H9 (cell line): ENCODE results near the gene SRCAP. TPM values are rescaled to one million over a fixed set of nuclear protein-coding genes. Genes with fewer than 3 reads are reported as not detected.

Experiments used
- DNase-seq: peaks from one replicate; pipeline ENCODE4 v3.0.0-alpha.2; 2017
- H2AFZ ChIP-seq: one replicate; pipeline ENCODE4 v1.6.1; 2013; ENCODE audit warnings: mild to moderate bottlenecking, low read length, control low read depth, moderate library complexity
- H2AK5ac ChIP-seq: 2 replicates; pipeline ENCODE4 v1.6.1; 2013; ENCODE audit warnings: low read length, control low read depth, mixed read lengths; ENCODE audit not compliant: insufficient read length
- H2BK120ac ChIP-seq: one replicate; pipeline ENCODE4 v1.6.1; 2013; ENCODE audit warnings: low read depth, mild to moderate bottlenecking, low read length, control low read depth, inconsistent platforms; ENCODE audit not compliant: poor library complexity, severe bottlenecking
- H2BK12ac ChIP-seq: 2 replicates; pipeline ENCODE4 v1.6.1; 2013; ENCODE audit warnings: low read length, control low read depth, mixed read lengths, low read depth; ENCODE audit not compliant: insufficient read length
- H2BK15ac ChIP-seq: 2 replicates; pipeline ENCODE4 v1.6.1; 2013; ENCODE audit warnings: low read depth, low read length, control low read depth
- H2BK20ac ChIP-seq: one replicate; pipeline ENCODE4 v1.6.1; 2013; ENCODE audit warnings: low read depth, mild to moderate bottlenecking, low read length, control low read depth, inconsistent platforms; ENCODE audit not compliant: poor library complexity, severe bottlenecking
- H2BK5ac ChIP-seq: 2 replicates; pipeline ENCODE4 v1.6.1; 2013; ENCODE audit warnings: low read length, control low read depth, mixed read lengths; ENCODE audit not compliant: insufficient read length
- H3K14ac ChIP-seq: 2 replicates; pipeline ENCODE4 v1.6.1; 2013; ENCODE audit warnings: low read length, control low read depth; ENCODE audit not compliant: insufficient read depth
- H3K18ac ChIP-seq: 2 replicates; pipeline ENCODE4 v1.6.1; 2013; ENCODE audit warnings: low read depth, mild to moderate bottlenecking, mixed read lengths, low read length, control low read depth; ENCODE audit not compliant: insufficient read length
- H3K23ac ChIP-seq: 2 replicates; pipeline ENCODE4 v1.6.1; 2013; ENCODE audit warnings: low read length, control low read depth, mixed read lengths, low read depth; ENCODE audit not compliant: insufficient read length
- H3K23me2 ChIP-seq: 2 replicates; pipeline ENCODE4 v1.6.1; 2013; ENCODE audit warnings: low read depth, mild to moderate bottlenecking, mixed read lengths, low read length, control low read depth; ENCODE audit not compliant: insufficient read length, poor library complexity, severe bottlenecking
- H3K27ac ChIP-seq: 2 replicates; pipeline ENCODE4 v1.5.1; 2013; ENCODE audit warnings: low read length, control low read depth, mixed read lengths, low read depth; ENCODE audit not compliant: insufficient read length
- H3K27me3 ChIP-seq: 2 replicates; pipeline ENCODE4 v1.6.1; 2013; ENCODE audit warnings: low read length, control low read depth, inconsistent platforms; ENCODE audit not compliant: insufficient read depth
- H3K4ac ChIP-seq: 2 replicates; pipeline ENCODE4 v1.6.1; 2013; ENCODE audit warnings: low read depth, mild to moderate bottlenecking, control low read depth, inconsistent platforms, low read length, moderate library complexity
- H3K4me1 ChIP-seq: 2 replicates; pipeline ENCODE4 v1.6.1; 2013; ENCODE audit warnings: low read length, control low read depth, inconsistent platforms; ENCODE audit not compliant: insufficient read depth
- H3K4me2 ChIP-seq: 2 replicates; pipeline ENCODE4 v1.6.1; 2013; ENCODE audit warnings: low read length, control low read depth, mixed read lengths; ENCODE audit not compliant: insufficient read length, insufficient read depth
- H3K56ac ChIP-seq: 2 replicates; pipeline ENCODE4 v1.6.1; 2013; ENCODE audit warnings: low read depth, mild to moderate bottlenecking, mixed read lengths, low read length, control low read depth; ENCODE audit not compliant: insufficient read length
- H3K79me1 ChIP-seq: 2 replicates; pipeline ENCODE4 v1.6.1; 2013; ENCODE audit warnings: low read depth, mild to moderate bottlenecking, moderate library complexity, low read length, control low read depth, inconsistent platforms; ENCODE audit not compliant: insufficient read depth, poor library complexity, severe bottlenecking
- H3K79me2 ChIP-seq: 2 replicates; pipeline ENCODE4 v1.6.1; 2013; ENCODE audit warnings: low read length, control low read depth, inconsistent platforms; ENCODE audit not compliant: insufficient read depth
- H3K9ac ChIP-seq: 2 replicates; pipeline ENCODE4 v1.6.1; 2013; ENCODE audit warnings: low read length, control low read depth, mixed read lengths; ENCODE audit not compliant: insufficient read length; ENCODE audit errors: extremely low read depth
- H3K9me3 ChIP-seq: one replicate; pipeline ENCODE4 v1.6.1; 2013; ENCODE audit warnings: low read depth, low read length, inconsistent platforms; ENCODE audit not compliant: control insufficient read depth
- H3T11ph ChIP-seq: one replicate; pipeline ENCODE4 v1.6.1; 2013; ENCODE audit warnings: mild to moderate bottlenecking, low read length, control low read depth, inconsistent platforms
- H4K20me1 ChIP-seq: one replicate; pipeline ENCODE4 v1.6.1; 2013; ENCODE audit not compliant: control insufficient read depth, insufficient read length, insufficient read depth
- H4K5ac ChIP-seq: 2 replicates; pipeline ENCODE4 v1.6.1; 2013; ENCODE audit warnings: low read depth, mild to moderate bottlenecking, mixed read lengths, low read length, control low read depth; ENCODE audit not compliant: insufficient read length
- H4K8ac ChIP-seq: replicated peaks from 2 replicates; pipeline ENCODE4 v1.6.1; 2013; ENCODE audit warnings: low read length, control low read depth, mixed read lengths, low read depth; ENCODE audit not compliant: insufficient read length
- H4K91ac ChIP-seq: 2 replicates; pipeline ENCODE4 v1.6.1; 2013; ENCODE audit warnings: low read depth, mild to moderate bottlenecking, moderate library complexity, mixed read lengths, low read length, control low read depth; ENCODE audit not compliant: insufficient read length
- H3K27ac Mint-ChIP-seq, 3 experiments: 2 replicates in 2 of 3; 3 replicates in 1 of 3; pipeline ENCODE4 v1.8.0; 2020 to 2021; ENCODE audit warnings: mixed read lengths in 3 of 3, mild to moderate bottlenecking in 1 of 3, moderate library complexity in 1 of 3
- H3K27me3 Mint-ChIP-seq: 2 replicates; pipeline ENCODE4 v1.8.0; 2021; ENCODE audit warnings: low read depth, mild to moderate bottlenecking, moderate library complexity, mixed read lengths
- H3K36me3 Mint-ChIP-seq, 3 experiments: 2 replicates in 2 of 3; 3 replicates in 1 of 3; pipeline ENCODE4 v1.8.0; 2020 to 2021; ENCODE audit warnings: low read depth in 3 of 3, mixed read lengths in 3 of 3; ENCODE audit not compliant: insufficient read depth in 1 of 3
- H3K4me1 Mint-ChIP-seq, 2 experiments: 2 replicates each; pipeline ENCODE4 v1.8.0; 2020; ENCODE audit warnings: mixed read lengths in 2 of 2
- H3K4me3 Mint-ChIP-seq, 2 experiments: 2 replicates in 1 of 2; 3 replicates in 1 of 2; pipeline ENCODE4 v1.8.0; 2020 to 2021; ENCODE audit warnings: mild to moderate bottlenecking in 2 of 2, mixed read lengths in 2 of 2, moderate library complexity in 1 of 2
- H3K9me3 Mint-ChIP-seq, 2 experiments: 2 replicates in 1 of 2; 3 replicates in 1 of 2; pipeline ENCODE4 v1.8.0; 2020; ENCODE audit warnings: mild to moderate bottlenecking in 2 of 2, mixed read lengths in 2 of 2, moderate library complexity in 1 of 2
- CTCF ChIP-seq: fragments of 200-600 bp; sonication (generic); conservative IDR thresholded peaks from 3 replicates; pipeline ENCODE4 v1.8.0; 2021; ENCODE audit warnings: antibody characterized with exemption, mild to moderate bottlenecking
- WGBS: extraction: QIAGEN DNeasy Blood & Tissue Kit; methylation state at CpG from one replicate; pipeline ENCODE4 v1.1.7; 2013; ENCODE audit warnings: missing lambda C conversion rate, low lambda C conversion rate, mixed read lengths; ENCODE audit not compliant: insufficient read length; ENCODE audit errors: extremely low coverage; 5-methylcytosine and 5-hydroxymethylcytosine counted together
- total RNA-seq: library from RNA; stranded (reverse); gene quantifications from 2 replicates; pipeline ENCODE4 v1.2.1, GENCODE V29; 2021

The SRCAP gene
- total RNA-seq, 1 experiment from 2014 or later: 63.1 TPM

GRCh38 chr16:30649725-30650368 is 49.1 kb upstream of the SRCAP start:
- Mint-ChIP-seq H3K4me3 (peak overlapping the region; percentile 22 to 93), H3K4me1 (peaks cover 8 to 12% of the 10 kb centered on the region in 2 experiments; a peak in 3 of 4 replicates), H3K27me3 (peaks cover 51% of the 10 kb centered on the region), H3K27ac (peak overlapping the region; percentile 93 to 98 (median 97); a peak in 5 of 7 replicates), H3K36me3 (peaks cover 2 to 12% (median 7%) of the 10 kb centered on the region in 3 experiments; a peak in 3 of 7 replicates), H3K9me3 (no peaks in the 10 kb centered on the region)
- Histone ChIP-seq H3T11ph (no peak overlapping the region), H2BK5ac (no peak overlapping the region), H3K27me3 (peaks cover 7% of the 10 kb centered on the region; the same call in 1 of the 2 replicates), H4K20me1 (no peaks in the 10 kb centered on the region), H3K79me2 (no peaks in the 10 kb centered on the region), H3K4ac (no peak overlapping the region), H3K23ac (no peak overlapping the region), H2BK120ac (peak overlapping the region; percentile 0), H4K8ac (peak overlapping the region; percentile 91), H3K79me1 (no peaks in the 10 kb centered on the region), H3K4me1 (no peaks in the 10 kb centered on the region), H2BK15ac (no peak overlapping the region), H2AK5ac (no peak overlapping the region), H4K5ac (peak overlapping the region; percentile 63), H2BK20ac (no peak overlapping the region), H3K23me2 (peaks cover 6% of the 10 kb centered on the region), H3K14ac (peak overlapping the region; percentile 23; the same call in 1 of the 2 replicates), H2AFZ (no peak overlapping the region), H3K9ac (no peak overlapping the region), H3K4me2 (peak overlapping the region; percentile 14), H3K27ac (no peak overlapping the region), H4K91ac (peak overlapping the region; percentile 60), H3K18ac (peak overlapping the region; percentile 78), H3K56ac (no peak overlapping the region), H3K9me3 (no peaks in the 10 kb centered on the region), H2BK12ac (no peak overlapping the region)
- no CpG with 5 or more reads among the region's 22 CpGs for WGBS
- TF ChIP-seq CTCF: no peak
- no peak for DNase-seq
